Embryonic facial prominence (tissue), 1 donor: ENCODE data around the gene CCNJ.
"Not testable (repeated sequence)": the region's sequence is repeated elsewhere in the genome, so short reads cannot be mapped to it uniquely, and the experiment has no call there.

Experiments used
- DNase-seq: peaks from one replicate; pipeline ENCODE4 v3.0.0-alpha.2; 2016; ENCODE audit errors: extremely low spot score

The CCNJ gene, protein sequence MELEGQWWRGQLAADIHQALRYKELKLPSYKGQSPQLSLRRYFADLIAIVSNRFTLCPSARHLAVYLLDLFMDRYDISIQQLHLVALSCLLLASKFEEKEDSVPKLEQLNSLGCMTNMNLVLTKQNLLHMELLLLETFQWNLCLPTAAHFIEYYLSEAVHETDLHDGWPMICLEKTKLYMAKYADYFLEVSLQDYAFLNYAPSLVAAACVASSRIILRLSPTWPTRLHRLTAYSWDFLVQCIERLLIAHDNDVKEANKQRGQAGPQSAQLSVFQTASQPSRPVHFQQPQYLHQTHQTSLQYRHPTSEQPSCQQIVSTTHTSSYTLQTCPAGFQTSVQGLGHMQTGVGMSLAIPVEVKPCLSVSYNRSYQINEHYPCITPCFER

DNA sequence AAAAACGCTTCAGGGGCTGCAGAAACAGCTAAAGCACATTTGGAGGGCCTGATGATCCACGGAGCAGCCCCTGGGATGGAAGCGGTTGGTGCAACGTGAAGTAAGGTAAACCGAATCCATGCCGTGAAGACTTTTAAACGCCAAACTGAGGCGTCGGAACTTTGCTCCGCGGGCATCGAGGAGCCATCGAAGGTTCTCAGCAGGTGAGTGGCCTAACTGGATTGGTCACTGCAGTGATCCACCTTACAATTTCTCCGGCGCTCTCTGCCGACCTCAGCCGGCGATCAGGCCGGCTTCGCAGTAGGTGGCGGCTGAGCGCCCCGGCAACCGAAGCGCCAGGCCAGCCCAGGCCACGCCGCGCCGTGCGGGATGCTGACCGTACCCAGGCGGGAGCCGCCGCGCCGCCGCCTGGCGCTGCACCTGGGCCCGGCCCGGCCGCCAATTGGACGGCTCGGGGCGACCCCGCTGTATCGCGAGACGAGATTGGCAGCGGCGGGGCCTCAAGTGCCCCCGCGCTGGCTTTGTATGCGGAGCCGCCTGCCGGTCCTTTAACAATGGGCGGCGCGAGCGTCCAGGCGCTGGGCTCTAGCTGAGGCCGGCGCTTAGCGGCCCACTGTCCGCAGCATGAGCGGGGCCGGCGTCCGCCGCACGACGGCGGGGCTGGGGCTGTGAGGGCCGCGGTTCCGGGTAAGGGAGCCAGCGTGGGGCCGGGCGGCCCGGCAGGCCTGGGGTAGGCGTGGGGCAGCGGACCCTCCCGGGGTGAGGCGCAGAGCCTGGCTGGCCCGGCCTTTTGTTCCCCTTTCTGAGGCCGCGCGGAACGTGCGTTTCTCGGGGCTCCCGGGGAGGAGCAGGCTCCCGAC is at the start of gene CCNJ:
TSS of gene CCNJ (plus strand) at position 551 of the 860 bp plus-strand sequence. CDS start 811 bp downstream, outside the sequence.
- DNase-seq, result peak; percentile 60

DNA sequence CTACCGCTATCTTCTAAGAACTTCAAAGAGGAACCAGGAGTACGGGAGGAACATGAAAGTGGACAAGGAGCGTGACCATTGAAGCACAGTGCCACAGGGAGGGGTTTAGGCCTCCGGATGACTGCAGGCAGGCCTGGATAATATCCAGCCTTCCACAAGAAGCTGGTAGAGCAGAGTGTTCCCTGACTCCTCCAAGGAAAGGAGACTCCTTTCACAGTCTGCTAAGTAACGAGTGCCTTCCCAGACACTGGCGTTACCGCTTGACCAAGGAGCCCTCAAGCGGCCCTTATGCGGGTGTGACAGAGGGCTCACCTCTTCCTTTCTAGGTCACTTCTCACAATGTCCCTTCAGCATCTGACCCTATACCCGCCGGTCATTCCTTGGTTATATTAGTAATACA is 49.0 kb upstream of the CCNJ start:
- not testable (repeated sequence) for DNase-seq

DNA sequence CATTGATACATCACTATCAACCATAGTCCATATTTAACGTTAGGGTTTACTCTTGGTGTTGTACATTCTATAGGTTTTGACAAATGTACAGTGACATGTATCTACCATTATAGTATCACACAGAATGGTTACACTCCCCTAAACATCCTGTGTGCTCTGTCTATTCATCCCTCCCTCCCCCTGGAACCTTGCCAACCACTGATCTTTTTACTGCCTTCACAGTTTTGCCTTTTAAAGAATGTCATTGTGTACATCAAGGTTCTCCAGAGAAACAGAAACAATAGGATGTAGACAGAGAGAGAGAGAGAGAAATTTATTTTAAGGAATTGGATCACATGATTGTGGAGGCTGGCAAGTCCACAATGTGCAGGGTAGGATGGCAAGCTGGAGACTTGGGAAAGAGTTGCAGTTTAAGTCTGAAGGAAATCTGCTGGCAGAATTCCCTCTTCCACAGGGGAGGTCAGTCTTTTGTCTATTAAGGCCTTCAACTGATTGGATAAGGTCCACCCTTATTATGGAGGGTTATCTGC is 45.1 kb upstream of the CCNJ start:
- no peak for DNase-seq

DNA sequence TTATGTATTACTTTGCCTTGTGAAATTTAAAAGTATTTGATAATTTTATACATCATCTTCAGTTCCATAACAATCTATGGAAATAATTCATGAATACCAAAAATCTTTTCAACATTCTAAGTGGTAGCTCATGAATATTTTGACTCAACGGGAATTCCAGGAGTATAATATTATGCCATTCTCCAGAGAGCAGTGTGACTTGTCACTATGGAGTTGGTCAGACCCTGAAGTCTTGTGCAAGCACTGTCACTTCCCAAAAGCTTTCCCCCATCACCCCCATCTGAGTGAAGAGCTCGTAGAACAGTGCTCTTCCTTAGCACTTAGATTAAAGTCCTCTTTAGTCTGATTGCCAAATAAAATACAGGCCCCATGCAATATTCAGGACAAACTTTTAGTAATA is 29.4 kb upstream of the CCNJ start:
- DNase-seq, result no peak

DNA sequence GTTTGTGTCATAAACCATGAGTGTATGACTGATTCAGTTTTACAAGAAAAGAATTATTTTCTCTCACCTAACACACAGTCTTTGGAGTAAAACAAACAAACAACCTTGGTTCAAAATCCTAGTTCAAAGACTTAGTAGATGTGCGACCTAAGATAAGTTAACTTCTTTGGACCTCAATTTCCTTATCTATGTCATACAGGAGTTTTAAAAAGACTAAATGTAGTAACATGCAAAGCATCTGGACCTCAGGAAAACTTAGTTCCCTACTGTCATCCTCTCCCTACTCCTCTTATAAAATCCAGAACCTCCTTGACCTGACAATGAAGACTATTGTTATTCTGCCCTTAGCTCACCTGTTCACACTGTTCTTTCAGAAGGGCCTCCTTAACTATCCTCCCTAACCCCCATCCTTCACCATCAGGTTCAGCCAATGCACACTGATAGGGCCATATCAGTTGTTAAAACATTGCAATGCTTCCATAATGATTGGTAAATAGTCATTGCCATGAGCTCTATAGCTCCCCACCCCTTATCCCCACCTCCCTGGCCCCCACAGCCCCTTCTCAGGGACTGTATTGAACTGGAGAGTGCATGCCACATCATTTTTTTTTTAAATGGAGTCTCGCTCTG is 28.8 kb upstream of the CCNJ start:
- no peak for DNase-seq

DNA sequence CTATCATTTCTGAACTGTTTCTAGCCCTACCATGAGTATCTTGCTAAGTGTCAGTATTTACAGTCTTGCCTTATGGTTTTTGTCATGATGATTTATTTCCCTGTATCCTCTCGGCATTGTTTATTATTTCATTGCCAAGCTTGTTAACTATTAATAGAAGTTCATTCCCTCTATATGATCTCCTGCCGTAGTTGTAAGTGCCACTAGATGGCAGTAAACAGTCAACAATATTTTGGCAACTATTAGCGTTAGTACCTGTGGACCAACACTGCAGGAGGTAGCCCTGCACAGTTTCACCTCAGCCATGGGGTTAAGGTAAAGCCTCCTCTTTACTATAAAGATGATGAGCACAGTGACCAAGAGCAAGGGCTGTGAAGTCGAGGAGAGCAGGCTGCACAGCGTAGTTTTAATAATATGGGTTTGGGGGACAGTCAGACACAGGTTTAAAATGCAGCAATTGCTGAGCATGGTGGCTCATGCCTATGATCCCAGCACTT is 26.1 kb upstream of the CCNJ start:
- peak; percentile 15 for DNase-seq

DNA sequence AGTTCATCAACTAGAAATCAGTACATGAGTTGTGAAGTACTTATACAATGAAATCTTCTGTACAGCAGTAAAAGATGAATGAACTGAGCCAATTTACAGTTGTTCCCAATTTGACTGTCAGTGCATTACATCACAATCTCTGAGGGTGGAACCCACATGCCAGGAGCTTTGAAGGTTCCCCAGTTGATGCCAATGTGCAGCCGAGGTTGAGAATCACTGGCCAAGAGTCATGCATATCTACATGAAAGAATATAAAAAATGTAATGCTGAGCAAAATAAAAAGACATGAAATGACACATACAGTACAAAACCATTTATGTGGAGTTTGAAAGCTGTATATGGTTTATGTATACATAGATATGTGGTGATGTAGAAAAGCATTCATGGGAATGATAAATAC is 22.1 kb upstream of the CCNJ start:
- no peak for DNase-seq

DNA sequence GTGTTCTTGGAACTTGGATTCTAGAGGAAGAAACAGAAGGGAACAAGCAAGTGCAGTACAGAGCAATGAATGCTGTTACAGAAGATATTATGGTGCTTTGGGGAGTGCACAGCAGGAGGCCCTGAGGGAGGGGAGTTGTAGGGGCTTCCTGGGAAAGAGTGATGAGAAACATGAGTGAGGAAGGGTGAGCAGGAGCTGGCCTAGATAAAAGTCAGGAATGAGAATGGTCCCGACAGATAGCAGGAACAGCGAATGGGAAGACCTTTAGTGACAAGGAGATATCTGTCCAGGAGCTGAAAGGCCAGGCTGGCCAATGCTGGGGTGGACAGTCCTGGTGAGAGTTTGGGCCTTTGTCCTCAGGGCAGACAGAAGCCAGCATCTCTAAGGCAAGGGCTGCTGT is 20.6 kb upstream of the CCNJ start:
- DNase-seq, result no peak

DNA sequence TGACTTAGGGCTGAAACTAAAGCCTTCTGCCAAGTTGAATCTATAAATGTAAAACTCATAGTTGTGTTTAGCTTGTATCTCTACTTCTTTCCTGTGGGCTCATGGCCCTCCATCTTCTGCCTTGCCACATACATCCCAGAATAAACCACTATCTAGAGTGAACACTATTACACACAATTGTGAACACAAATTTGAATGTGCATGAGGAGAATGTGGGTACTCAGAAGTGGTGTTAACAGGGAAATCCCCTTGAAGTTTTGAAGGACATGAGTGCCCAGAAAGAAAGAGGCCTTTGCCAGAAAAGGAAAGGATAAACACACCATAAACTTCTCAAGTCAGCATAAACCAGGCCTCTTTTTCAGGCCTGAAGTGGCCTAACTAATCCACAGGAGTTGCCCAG is 20.2 kb upstream of the CCNJ start:
- DNase-seq, result no peak

DNA sequence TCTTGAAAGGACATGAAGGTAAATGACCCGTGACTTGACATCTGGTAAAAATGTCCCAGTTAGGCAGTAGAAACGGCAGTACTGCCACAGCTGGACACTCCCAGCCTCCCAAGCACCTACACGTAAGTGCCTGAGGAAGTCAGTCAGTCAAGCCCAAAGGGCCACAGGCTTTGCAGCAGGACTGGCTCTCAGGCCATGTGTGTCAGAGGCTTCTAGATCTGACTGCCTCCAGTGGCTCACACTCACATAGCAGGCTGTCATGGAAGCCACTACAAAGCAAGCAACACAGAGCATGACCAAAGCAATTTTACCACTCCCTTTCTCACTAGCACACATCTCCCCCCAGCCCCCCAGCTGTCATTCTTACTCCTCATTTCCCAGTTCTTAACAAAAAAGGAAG is 17.8 kb upstream of the CCNJ start:
- no peak for DNase-seq

DNA sequence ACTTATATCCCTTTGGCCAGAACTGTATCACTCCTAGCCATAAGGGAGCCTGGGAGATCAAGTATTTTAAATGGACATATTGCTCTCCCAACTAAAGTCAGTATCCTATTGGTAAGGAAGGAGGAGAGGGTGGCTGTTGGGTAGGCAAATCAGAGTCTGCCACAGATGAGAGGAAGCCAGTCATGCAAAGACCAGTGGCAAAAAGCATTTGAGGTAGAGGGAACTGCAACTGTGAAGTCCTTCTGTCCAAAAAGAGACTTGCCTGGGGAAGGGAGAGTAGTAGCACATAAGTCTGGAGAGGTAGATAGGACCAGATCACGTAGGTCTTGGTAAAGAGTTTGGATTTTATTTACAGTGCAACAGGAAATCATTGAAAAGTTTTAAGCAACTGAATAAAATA is 8.8 kb upstream of the CCNJ start:
- no peak for DNase-seq

DNA sequence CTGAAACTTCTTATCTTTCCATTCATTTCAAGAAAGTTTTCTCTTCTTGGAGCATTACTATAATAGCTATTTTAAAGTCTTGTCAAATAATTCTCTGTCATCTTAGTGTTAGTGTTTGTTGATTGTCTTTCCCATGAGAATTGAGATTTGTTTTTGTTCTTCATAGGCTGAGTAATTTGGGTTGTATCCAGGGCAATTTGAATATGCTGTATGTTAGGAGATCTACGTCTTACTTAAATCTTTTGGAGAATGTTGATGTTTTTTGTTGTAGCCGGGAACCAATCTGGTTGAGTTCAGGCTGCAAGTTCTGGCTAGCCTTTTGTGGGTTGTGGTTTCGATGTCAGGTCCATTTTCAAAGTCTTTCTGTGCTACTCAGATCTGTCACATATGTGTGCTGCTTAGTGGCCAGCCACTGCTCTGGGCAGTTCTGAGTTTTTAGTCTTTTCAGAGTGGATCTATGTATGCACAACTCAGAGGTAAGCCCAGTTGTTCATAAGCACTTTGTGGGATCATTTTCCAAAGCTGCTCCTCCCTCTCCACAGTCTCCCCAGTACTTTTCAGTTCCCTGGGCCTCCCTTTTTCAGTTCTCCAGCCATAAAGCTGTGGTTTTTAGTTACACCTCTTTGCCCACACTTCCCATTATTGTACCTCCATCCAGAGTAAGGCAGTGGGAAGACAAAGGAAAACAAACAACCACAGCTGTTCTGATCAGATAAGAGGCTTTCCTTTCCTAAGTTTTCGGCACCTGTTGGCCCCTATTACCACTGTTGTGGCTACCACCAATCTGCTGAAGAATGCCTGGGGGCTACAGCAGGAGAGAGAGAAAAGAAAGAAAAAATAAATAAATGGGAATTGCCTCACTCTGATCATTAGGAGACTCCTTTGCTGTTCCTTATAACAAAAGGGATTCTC is 4.7 kb upstream of the CCNJ start:
- no peak for DNase-seq

DNA sequence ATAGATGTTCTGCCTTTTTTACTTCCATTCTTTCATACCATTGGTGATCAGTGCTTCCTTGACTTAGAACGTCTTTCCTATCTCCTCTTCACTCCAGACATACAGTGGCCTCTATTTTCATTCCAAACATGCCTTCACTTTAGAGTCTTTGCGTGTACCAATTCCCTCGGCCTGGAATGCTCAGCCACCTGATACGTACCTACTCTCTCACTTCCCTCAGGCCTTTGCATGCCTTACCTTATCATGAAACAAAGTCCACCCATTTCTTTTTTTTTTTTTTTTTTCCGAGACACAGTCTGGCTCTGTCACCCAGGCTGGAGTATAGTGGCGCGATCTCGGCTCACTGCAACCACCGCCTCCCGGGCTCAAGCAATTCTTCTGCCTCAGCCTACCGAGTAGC is 2.2 kb upstream of the CCNJ start:
- no peak for DNase-seq

DNA sequence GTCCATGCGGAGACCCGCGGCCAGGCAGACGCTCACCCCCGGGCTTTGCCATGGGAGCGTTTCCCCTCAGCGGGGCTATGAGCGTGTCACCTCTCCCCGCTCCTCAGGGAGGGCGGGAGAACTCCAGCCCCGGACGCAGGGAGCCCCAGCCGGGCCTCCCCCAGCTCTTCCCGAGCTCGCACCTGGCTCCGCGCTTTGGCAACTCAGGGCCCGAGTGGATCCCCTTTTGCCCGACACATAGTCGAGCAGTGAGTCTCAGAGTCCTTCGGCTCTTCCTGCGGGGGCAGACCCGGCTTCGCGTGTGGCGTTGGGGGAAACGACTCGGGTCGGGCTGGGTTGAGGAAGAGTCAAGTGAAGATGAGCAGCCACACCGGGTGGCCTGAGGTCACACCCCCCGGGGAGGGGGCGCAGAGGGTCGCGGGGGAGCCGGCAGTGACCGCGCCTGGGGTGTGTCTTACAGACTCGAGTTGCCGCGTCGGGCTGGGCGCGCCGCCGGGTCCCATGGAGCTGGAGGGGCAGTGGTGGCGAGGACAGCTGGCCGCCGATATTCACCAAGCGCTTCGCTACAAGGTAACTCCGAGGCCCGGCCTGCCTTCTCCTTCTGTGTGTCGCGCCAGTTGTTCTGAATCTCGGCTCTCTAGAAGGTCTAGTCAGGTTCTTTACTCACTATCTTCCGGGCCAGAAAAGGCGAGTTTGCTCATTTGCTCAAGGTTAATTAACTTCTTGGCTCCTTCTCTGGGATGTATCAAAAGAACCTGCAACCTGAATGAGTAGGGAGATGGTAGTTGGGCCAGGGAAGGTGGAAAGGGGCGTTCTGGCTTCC is 721 bp downstream of the CCNJ start:
- no peak for DNase-seq

DNA sequence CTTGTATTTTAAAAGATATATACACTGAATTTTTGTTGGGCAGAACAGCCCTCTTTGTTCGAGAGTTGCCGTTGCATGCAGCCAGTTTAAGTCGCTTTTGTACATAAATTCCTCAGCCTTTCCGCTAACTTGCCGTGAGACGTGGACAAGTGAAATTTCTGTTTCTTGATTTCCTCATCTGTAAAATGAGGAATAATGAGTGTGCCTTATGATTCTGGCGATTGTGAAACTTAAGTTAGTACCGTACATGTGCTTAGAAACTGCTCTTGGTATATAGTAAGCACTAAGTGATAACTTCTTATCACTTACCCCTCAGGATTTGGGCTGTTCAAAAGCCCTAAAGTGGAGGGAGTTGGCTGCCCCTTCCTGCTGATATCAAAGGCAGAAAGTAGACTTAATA is 1.4 kb downstream of the CCNJ start:
- DNase-seq, result no peak

DNA sequence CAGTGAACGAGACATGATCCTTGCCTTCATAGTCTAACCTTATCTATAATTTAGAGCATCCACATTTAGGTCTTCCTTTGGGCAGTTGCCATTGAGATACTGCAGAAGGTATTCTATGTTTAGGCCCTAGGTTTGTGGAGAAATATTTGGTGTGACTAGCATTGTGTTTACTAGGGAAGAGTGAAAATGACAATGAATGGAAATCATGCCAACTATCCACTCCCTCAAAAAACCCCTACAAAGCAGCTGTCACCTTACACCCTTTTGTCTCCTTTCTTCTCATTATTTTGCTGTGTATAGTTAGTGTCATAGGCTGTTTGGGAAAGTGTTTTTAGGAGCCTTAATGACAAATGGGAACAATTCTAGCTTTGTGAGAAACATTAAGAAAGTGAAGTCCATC is 3.2 kb downstream of the CCNJ start:
- DNase-seq, result no peak

DNA sequence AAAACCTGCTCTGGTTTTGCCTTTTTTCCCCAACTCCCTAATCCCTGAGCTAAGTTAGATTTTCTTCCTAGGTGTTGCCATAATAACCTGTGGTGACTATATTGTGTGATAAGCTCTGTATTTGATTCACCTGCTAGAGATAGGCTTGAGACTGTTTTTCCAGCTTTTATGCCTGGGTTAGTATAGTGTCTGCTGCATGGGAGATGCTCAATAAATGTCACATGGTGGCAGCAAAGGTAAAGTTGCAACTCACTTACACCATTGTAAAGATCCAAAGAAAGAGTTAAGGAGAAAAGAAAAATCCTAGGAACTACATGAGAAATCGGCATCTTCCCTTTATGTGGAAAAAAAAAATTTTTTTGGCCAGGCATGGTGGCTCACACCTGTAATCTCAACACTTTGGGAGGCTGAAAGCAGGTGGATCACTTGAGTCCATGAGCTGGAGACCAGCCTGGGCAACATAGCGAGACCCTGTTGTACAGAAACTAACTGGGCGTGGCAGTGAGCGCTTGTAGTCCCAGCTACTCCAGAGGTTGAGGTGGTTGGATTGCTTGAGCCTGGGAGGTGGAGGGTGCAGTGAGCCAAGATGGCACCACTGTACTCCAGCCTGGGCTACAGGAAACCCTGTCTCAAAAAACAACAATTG is 3.7 kb downstream of the CCNJ start:
- no peak for DNase-seq

DNA sequence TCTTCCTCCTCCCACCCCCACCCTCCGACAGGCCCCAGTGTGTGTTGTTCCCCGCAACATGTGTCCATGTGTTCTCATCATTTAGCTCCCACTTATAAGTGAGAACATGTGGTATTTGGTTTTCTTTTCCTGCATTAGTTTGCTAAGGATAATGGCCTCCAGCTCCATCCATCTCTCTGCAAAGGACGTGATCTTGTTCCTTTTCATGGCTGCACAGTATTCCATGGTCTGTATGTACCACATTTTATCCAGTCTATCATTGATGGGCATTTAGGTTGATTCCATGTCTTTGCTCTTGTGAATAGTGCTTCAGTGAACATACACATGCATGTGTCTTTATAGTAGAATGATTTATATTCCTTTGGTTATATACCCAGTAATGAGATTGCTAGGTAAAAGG is 4.5 kb downstream of the CCNJ start:
- not testable (repeated sequence) for DNase-seq

DNA sequence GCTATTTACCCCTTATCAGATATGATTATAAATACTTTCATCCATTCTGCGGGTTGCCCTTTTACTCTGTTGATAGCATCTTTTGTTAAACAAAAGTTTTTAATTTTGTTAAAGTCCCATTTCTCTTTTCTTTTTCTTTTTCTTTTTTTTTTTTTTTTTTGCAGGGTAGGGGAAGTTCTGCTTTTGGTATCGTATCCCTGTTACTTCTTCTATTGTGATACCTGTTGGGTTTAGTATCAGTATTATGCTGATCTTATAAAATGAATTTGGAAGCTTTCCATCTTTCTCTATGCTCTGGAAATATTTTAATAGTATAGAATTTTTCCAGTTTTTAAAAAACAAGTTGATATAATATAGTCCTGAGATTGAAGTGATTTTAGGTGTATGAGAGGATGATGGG is 6.0 kb downstream of the CCNJ start:
- DNase-seq, result no peak

DNA sequence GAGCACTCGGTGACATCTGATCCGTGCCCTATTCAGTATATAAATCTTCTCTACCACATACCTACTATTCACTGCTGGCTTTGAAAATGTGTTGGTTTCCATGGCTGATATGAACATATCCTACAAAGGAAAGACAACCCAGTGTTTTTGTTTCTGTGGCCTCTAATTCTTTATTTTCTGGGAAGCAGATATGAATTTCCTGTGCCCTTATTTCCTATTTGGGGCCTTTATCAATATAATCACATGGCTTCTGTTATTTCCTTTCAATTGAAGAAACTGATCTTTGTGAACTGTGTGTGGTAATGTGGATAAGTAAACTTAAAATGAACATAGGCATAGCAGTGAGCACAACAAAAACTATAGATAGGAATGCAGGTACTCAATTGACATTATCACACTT is 10.6 kb downstream of the CCNJ start:
- DNase-seq, result no peak
